Activated CD4-positive, alpha-beta T cell treated with anti-CD3 and anti-CD28 coated beads, Interleukin-2, amount 50 U/mL, for 4 hours (primary cell): ENCODE measurements around the gene NT5M.

Experiments used
- DNase-seq, 2 experiments: peaks; one replicate each; pipeline ENCODE4 v3.0.0-alpha.2; 2020

Gene NT5M

DNA sequence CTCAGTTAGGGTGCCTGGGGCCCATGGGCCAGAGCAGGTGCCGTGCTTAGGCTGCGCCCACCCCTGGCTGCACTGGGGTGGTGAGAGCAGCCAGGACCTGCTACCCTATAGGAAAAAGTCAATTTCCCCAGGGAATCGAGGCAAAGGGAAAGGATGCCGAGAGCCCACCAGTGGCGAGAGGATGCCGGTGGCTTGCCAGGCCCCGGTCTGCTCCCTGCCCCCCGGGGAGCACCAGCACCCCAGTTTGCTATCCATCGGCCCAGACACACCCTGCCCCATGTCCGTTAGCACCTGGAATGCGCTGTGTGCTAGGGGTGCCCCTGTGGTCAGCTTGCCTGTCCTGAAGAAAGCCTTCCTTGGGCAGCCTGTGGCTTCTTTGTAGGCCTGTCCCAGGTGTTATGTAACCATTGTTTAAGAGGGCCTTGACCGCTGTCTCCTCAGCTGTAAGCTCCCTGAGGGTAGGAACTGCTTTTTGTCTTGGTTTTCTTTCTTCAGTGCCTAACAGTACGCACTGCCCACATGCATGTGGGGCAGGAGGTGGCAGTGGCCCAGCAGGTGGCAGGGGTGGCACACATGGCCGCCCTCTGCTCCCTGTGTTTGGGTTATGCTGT lies 40.8 kb downstream of the NT5M start:
- DNase-seq: no peak

DNA sequence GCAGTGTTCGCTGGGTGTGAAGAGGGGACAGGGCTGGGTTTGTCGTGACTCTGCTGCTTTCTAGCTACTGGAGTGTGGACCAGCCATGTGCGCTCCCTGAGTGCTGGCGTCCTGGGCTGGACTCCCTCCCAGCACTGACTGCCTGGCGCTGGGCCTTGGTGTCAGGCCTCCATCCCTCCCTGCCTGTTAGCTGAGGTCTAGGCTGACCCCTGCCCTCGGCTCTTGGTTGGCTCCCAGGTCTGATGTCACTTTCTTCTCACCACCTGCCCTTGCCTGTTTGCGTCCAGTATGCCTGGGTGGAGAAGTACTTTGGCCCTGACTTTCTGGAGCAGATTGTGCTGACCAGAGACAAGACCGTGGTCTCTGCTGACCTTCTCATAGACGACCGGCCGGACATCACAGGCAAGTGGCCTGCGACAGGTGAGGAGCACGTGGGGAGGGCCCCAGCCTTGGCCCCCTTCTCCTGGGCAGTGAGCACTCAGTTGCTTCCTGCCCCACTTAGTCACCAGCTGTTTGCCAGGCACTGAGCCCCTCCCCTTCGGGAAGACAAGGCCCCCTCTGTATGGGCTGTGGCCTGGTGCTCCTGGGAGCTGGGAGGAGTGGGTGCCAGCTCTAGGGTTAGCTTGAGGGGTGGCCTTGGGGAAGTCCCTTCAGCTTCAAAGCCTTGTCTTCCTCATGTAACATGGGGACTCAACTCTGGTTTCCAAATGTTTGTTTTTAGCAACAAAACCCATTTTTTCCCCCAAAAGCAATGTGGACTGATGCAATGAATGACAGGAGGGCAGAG lies 41.5 kb downstream of the NT5M start:
- no peak for DNase-seq

DNA sequence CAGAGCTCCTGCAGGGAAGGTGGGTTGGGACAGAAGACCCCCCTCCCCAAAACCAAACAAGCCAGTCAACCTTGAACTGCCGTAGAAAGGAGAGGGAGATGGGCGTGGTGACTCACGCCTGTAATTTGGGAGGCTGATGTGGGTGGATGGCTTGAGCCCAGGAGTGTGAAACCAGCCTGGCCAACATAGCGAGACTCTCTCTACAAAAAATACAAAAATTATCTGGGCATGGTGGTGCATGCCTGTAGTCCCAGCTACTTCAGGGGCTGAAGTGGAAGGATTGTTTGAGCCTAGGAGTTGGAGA lies 42.1 kb downstream of the NT5M start:
- DNase-seq: no peak

DNA sequence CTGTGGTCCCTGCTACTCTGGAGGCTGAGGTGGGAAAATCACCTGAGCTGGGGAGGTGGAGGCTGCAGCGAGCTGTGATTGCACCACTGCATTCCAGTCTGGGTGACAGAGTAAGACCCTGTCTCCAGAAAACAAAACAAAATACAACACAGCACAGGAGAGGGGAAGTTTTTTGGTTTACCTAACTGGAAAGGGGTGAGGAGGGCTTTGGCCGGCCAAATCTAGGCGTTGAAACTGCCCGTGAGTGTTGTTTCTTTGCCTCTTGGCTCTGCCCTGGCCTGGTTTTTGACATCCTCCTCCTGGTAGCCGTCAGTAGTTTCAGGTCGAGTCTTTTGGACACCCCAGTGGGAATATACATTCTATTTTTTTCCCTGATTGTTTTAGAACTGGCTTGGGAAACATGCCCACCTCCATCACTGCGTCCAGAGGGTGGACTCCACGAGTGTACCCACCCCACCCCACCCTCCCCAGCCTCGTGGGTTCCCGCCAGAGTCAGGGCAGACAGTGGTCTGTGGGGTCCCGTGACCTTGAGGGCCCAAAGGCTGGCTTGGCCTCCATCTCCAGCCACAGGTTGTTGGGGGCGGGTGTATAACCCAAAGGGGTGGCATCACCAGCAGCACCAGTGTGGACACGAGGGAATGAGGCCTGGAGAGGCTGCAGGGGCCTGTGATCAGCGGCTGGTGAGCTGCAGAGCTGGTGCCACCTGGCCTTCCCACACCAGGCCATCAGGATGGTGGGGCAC lies 42.7 kb downstream of the NT5M start:
- DNase-seq: no peak

DNA sequence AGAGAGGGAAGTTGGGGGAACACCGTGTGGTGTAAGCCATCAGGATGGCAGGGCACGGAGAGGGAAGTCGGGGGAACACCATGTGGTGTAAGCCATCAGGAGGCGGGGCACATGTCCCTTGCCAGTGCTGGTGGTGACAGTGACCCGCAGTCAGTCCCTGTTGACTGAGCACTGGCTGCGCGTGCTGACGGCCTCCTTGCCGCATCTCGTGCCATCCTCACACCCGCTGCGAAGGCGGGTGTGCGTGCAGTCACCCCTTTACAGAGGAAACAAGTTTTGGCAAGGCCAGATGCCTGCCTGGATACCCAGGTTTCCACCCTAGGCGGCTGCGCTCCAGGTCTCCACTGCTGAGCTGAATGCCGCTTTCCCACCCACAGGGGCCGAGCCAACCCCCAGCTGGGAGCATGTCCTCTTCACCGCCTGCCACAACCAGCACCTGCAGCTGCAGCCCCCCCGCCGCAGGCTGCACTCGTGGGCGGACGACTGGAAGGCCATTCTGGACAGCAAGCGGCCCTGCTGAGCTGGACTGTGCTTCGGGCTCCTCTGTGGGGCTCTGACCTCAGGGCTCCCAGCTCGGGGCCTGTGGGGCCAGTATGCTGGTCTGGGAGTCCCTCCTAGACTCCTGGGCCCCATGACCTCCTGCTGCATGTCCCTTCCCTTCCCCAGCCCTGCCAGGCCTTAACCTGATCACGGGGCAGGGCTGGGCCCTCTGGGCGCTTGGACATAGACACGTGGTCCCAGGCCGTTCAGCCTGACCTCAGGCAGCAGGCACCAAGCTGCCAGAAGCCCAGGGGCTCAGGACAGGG lies 43.5 kb downstream of the NT5M start:
- DNase-seq: no peak

DNA sequence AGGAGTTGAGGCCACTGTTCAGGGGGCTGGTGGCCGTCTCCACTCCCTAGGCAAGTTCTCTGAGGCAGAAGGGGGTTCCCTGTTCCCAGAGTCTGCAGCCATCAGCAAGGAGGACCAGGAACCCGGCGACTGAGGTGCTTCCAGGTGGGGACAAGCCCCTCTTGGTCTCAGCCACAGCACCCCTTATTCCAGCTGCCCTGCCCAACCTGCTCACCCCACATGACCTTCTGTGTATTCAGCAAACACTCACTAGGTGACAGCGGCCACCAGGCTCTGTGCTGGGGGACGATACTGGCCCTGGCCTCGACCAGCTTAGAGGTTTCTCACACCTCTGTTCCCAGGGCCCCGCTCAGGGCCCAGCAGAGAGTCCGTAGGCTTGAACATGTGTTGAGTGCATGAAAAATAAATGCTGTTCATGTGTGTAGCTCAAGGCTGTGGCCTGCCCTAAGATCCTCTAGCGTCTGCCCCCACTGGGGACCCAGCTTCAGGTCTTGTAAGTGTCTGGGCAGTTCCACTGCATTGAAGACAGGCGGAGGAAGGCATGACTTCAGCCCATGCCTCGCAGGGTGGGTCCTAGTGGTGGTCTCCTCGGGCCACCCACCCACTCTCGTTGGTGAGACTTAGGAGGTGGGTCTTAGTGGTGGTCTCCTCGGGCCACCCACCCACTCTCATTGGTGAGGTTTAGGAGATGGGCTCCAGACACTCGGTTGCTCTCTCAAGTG lies 44.2 kb downstream of the NT5M start:
- no peak for DNase-seq

DNA sequence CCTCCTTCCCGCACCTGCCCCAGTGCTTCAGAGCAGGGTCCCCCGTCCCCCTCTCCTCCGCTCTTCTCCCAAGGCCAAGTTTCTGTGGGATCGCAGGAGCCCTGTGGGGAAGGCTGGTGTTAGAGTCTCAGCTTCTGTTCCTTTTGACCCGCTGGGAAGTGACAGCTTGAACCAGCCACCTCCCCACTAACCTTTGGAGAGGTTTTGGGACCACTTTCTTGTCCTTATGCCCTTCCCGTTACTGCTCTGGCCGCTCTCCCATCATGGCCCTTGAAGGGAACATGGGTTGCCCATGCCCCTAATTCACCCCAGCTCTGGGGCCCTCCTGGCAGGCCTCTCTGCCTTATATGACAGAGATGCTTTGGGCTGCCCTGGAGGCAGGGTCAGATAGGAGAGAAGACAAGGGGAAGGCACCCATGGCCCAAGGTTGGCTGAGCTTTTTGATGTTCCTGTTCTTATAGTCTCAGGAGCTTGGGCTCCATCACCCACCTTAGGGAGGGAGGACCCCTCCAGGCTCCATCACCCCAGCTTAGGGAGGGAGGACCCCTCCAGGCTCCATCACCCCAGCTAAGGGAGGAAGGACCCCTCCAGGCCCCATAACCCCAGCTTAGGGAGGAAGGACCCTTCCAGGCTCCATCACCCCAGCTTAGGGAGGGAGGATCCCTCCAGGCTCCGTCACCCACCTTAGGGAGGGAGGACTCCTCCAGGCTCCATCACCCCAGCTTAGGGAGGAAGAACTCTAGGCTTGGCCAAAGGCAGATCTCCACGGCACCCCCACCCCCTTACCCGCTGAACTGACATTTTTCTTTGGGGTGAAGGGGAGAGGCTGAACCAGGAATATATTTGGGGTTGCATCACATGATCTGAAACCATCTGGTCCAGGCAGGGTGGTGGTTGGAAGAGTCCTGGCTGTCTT lies 45.0 kb downstream of the NT5M start:
- DNase-seq: no peak

DNA sequence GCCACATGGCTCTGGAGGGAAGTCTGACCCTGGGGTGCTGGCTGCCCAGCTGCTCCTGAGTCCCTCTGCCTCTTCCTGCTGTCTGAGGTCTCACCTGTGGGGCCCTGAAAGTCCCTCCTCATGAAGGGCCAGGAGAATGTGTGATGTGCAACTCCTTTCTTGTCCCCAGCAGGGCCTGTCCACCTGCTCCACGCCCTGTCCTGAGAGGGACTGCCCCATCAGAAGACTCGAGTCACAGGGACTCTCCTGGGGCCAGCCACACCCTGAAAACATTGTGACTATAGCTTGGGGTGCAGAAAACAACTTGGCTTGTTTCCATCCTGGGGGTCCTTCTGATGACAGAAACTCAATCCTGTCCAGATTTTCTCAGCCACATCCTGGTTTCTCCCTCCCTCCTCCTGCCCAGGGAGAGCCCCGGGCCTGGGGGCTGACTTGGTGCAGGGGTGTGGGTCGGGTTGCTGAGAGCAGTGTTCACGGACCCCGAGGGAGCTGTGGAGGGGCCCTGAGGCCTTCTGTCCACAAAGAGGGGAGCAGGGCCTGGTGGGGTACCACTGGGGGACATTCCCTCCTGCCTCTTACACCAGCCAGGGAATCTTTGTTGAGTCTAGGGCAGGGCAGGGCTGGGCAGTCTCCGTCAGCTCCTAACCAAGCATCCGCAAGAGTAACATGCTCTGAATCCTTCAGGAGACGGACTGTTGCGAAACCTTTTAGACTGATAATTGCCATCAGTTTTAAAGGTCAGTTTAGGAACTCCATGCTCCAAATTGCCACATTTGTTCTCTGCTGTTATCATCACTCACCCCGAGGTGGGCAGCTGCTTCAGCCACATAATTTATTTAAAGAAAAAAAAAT lies 45.9 kb downstream of the NT5M start:
- DNase-seq: no peak

DNA sequence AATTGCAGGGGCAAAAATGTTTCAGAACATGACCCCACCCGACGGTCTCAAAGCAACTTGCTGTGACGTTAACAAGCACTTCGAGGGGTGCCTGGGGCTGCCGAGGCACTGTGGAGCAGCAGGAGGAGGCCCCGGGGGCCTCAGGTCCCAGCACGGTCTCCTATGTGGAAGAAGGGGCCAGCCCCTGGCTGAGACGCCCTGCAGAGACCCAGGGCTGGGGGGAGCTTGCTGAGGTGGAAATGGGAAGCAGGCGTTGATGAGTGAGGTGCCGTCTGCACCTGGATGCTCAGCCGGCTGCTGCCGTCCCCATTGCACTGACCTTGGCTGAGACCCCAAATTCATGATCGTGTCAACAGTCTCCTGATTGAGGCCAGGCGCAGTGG lies 46.5 kb downstream of the NT5M start:
- no peak for DNase-seq

DNA sequence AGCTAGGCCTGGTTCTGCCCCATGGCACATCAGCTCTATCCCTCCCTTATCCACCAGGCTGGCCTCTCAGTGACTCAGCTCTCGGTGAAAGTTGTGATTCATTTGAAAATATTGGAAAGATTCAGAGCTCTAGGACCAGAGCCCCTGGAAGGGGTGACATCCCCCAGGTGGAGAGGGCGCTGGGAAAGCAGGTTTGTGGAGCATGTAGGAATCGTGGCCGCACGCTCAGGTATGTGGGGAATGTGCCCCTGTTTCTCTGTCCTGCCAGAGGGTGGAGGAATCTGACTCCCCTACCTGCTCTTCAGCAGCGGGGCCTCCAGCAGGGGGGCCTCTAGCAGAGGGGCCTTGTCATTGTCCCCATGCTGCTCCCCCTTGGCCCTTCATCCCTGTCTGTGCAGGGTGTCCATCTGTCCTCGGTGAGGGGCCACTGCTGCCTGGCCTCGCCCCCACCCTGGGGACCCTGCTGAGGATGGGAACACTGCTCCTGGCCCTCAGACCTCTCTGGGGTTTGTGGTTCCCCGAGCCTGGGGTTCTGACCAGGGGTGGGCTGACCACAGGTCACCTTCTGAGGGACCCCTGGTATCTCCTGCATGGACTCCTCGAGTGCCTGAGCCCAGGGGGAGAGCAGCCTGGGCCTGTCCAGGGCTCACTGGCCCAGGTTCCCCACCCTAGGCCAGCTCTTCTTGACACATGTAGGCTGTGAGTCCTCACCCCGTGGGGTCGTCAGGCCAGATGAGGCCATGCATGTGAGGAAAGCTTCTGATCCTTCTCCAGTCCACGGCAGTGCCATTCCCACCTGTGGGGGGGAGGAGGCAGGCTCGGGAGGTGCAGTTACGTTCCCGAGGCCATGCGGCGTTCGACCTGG lies 47.5 kb downstream of the NT5M start:
- no peak for DNase-seq

DNA sequence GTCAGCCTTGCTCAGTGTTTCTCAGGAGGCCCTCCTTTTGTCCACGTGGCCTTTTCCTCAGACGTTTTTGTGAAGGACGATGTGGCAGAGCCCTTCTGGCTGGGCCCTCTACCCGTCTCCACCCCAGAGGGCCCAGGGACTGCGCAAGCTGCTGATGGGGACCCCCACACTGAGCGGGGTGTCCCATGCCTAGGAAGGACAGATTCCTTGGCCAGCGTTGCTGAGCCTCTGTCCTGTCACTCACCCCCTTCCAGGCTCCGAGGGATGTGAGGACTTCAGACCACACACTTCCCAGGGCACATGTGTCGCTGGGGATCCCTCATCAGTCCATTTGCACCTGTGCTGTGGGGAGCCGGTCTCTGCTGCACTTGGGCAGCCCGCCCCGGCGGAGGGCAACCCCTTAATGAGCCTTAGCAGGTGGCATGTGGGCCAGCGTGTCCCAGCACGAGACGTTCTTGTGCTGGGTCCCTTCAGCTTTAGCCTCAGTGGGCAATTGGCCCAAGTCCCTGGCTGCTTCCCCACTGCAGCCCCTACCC lies 48.3 kb downstream of the NT5M start:
- DNase-seq: no peak

DNA sequence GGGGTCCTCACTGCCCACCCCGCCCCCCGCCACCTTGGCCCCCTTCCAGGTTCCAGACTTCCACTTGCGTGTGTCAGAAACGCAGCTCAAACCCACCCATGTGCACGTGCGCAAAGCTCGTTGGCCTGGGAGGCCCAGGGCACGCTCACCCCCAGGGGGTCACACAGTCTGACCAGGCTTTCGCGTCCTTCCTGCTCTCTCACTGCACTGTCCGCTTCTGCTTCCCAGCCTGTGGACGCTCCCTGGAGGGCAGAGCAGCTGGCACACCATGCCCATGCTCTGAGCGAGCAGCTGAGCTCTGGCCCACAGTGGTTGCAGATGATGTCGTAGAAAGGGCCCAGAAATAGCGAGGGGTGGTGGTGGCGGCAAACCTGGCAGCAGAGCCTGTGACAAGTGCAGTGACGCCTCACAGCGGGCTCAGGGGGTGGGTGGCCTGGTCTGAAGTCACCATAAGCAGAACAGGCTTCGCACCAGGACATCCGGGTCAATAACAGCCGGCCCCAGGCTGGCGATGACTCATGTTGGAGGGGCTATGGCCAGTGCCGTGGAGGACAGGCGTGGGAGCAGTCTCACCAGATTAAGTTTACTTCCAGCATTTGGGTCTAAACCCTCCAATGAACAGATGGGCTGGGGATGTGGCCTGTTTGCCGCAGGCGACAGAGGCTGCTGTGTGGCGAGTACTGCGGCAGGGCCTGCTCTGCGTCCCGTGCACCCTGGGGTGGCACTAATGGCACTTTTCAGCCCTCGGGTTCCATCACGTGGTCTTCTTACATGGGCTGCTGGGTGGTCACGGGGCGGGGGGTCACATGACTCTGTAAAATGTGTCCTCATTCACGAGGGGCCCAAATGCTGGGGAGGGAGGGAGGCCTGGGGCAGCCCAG lies 49.0 kb downstream of the NT5M start:
- DNase-seq: no peak

DNA sequence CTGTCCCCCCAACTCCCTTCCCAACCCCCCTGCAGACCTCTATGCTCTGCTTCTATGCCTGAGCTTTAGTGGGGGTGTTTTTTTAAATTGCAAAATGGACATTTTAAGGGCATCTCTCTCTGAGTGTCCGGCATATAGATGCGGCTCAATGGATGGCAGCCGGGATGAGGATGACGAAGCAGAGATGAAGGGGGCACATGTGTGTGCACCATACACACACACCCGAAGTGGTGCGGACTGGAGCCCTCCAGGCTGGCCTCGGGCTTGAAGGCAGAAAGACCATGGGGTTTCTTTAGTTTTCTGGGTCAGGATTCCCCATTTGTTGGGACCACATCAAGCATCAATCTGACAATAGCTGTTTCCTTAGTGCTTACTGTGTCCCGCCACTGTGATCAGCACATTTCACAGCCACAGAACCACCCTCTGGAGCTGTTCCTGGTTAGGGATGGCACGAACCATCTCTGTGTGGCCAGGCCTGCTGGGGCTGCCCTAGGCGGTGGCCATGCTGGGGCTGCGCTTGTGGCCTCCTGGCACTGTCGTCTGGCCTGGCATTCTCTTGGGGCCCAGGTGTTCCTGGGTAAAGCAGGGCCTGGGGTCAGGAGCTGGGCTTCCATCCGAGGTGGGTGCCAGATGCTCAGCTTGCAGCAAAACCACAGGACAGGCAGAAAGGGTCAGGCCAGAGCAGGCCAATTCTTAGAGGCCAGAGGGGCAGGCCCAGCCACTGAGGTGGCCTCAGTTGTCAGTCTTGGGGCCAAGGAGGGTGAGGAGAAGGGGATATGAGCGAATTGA lies 49.9 kb downstream of the NT5M start:
- DNase-seq: no peak

DNA sequence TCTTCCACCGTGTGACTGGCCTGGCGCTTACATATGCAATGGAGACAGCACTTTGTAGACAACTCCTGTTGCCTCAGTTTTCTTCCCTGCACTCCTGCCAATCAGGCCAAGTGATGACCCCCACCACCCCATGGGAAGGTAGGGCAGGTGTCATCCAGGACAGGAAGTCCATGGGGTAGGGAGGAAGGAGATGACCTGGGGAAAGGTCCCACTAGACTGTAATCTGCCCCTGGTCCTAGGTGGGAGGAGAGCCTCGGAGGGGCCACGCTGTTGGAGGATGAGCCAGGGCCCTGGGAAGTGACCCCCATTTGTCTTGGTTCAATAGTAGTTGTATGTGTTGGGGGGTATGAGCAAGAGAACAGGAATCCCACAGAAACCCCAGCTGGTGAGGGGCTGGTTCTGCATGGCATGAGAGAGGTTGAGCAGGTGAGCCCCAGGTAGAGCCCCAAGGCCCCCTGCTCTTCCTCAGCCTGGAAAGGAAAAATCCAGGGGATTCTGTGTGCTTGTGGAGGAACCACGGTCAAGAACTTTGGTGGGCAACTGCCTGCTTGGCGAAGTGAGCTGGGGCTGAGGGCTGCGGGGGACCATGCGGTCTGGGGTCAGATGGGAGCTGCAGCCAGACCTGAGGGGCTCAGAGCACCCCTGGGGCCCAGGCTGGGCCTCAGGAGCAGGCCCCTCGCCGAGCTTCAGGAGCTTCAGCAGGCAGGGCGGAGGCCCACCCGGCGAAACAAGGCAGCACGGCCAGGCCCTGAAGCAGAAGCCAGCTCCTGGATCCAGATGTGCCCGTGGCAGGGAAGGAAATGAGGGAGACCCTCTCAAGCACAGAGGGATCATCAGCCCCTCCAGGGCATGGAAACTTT lies 50.7 kb downstream of the NT5M start:
- DNase-seq: no peak

DNA sequence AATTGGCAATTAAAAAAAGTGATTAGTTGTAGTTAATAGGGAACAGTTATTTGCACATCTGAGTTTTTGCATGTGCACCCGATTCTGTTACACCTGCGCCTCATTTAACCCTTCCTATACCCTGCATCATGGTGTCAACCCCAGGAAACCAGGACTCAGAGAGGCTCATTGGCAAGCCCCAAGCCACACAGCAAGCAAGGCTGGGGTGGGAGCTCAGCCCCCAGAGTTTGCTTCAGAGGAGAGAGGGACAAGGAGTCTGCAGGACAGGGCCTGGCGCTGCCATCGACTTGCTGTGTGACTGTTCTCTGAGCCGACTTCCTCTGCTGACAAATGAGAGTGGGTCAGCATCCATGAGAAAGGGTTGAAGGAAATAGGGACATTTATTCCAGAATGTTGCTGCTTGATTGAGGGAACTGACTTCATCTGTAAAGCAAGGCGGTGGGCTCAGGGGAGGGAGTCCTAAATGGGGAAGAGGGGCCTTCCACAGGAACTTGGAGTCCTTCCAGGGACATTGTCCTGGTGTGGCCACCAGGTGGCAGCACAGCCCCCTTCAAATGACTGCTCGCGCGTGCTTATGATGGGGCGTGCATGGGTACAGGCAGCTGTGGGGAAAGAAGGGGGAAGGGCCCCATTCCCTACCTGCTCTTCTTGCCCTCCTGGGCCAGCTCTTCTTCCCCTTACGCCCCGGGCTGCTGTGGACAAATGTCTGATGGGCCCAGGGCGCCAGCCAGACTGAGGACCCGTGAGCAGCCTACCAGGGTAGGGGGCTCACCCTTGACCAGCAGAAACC lies 51.6 kb downstream of the NT5M start:
- DNase-seq: peak; percentile 66 to 69

DNA sequence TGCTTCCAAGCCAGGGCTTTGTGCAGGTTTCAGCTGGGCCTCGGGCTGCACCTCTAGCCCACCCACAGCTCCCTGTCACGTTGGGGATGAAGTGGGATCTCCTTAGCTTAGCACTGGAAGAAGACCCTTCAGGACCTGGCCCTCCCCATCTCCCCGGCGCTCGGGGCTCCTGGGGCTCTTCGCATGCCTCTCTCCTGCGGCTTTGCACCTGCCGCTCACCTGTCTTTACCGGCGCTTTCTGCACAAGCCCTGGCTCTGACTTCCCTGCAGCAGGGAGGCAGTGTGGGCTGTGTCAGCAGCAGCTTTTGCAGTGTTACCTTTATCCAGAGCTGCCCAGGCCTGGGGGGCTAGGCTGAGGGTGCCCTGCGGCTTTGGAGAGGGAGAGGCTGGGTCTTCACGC lies 52.3 kb downstream of the NT5M start:
- no peak for DNase-seq
